HepG2 (cell line): Measurements from ENCODE around the gene CPB1. TPM values are rescaled to one million over a fixed set of nuclear protein-coding genes. Genes with fewer than 3 reads are reported as not detected.

Experiments
- ATAC-seq: fragments of 200-7000 bp; cut with Tn5 transposase; 3 replicates; pipeline ENCODE4 v1.9.1; 2020; ENCODE audit warnings: mild to moderate bottlenecking, moderate library complexity
- BruUV-seq: library from RNA; stranded (reverse); fragments of 400-500 nt; replicated peaks from 2 replicates; lab custom pipeline; 2021; lab: Mats Ljungman, UMichigan
- CTCF ChIA-PET: fragments of 300-600 bp; formaldehyde crosslinking; extraction: SDS; loops from one replicate; lab custom pipeline; 2021; ENCODE audit warnings: low total read pairs, inconsistent platforms, low intra/inter-chr PET ratio; lab: Yijun Ruan, JAX
- POLR2A ChIA-PET: fragments of 350-600 bp; sonication (Branson Sonifier 250); formaldehyde crosslinking; loops from one replicate; lab custom pipeline; 2020; ENCODE audit warnings: antibody characterized with exemption, inconsistent platforms; lab: Yijun Ruan, JAX
- DNase-seq: peaks from one replicate; pipeline ENCODE4 v3.0.0-alpha.2; 2015; ENCODE audit warnings: low spot score
- FAIRE-seq: peaks from 3 replicates; lab custom pipeline; 2011; peaks lifted over from hg19 to GRCh38; lab: Jason Lieb, UNC
- H2AFZ ChIP-seq: one replicate; pipeline ENCODE4 v1.6.1; 2011; ENCODE audit warnings: low read length, inconsistent platforms
- H3K27ac ChIP-seq: fragments of 300-600 bp; 3 replicates; pipeline ENCODE4 v1.8.0; 2011; ENCODE audit warnings: mixed run types, mild to moderate bottlenecking, mixed read lengths, low read length, inconsistent platforms; ENCODE audit not compliant: insufficient read depth; ENCODE audit errors: extremely low read length
- H3K27me3 ChIP-seq, 2 experiments: fragments of 200-600 bp in 1 of 2; 2 replicates in 1 of 2; 3 replicates in 1 of 2; pipeline versions ENCODE4 v1.6.0 to v1.8.0; 2011; ENCODE audit warnings: low read length in 2 of 2, mild to moderate bottlenecking in 2 of 2, moderate library complexity in 2 of 2, inconsistent platforms in 1 of 2; ENCODE audit not compliant: insufficient read depth in 2 of 2, control insufficient read depth in 1 of 2
- H3K36me3 ChIP-seq, 2 experiments: fragments of 200-600 bp in 1 of 2; replicated peaks in 1 of 2; 2 replicates in 1 of 2; 3 replicates in 1 of 2; pipeline versions ENCODE4 v1.5.1 to v1.8.0; 2011; ENCODE audit warnings: low read length in 2 of 2, inconsistent platforms in 1 of 2; ENCODE audit not compliant: insufficient read depth in 2 of 2, control insufficient read depth in 1 of 2
- H3K4me1 ChIP-seq: 2 replicates; pipeline ENCODE4 v1.5.1; 2012; ENCODE audit warnings: low read length, inconsistent platforms; ENCODE audit not compliant: insufficient read depth
- H3K4me2 ChIP-seq: 2 replicates; pipeline ENCODE4 v1.6.0; 2011; ENCODE audit warnings: low read depth, low read length, inconsistent platforms
- H3K4me3 ChIP-seq, 3 experiments: fragments of 200-600 bp in 1 of 3; sonication (generic), shearing (Covaris generic) in 1 of 3; replicated peaks in 1 of 3; 2 replicates each; pipeline ENCODE4 v1.5.1; 2011 to 2016; ENCODE audit warnings: low read length in 3 of 3, inconsistent platforms in 2 of 3, low read depth in 2 of 3, mild to moderate bottlenecking in 2 of 3, control low read depth in 1 of 3, mixed read lengths in 1 of 3; ENCODE audit not compliant: insufficient read depth in 1 of 3
- H3K79me2 ChIP-seq: one replicate; pipeline ENCODE4 v1.6.1; 2011; ENCODE audit warnings: low read length, inconsistent platforms; ENCODE audit not compliant: insufficient read depth
- H3K9ac ChIP-seq: 2 replicates; pipeline ENCODE4 v1.6.0; 2011; ENCODE audit warnings: mild to moderate bottlenecking, low read depth, low read length, inconsistent platforms; ENCODE audit not compliant: insufficient read depth
- H3K9me3 ChIP-seq: 2 replicates; pipeline ENCODE4 v1.5.1; 2012; ENCODE audit warnings: mild to moderate bottlenecking, low read length
- H4K20me1 ChIP-seq: 2 replicates; pipeline ENCODE4 v1.6.0; 2011; ENCODE audit warnings: inconsistent platforms, mild to moderate bottlenecking, low read length, moderate library complexity; ENCODE audit not compliant: insufficient read depth
- ARNT ChIP-seq: fragments of 450-650 bp; IDR thresholded peaks from 2 replicates; pipeline ENCODE4 v1.6.1; 2017
- FOSL2 ChIP-seq: sonication (generic); formaldehyde crosslinking; IDR thresholded peaks from 2 replicates; pipeline ENCODE4 v1.4.0; 2020; ENCODE audit warnings: missing genetic modification reagents
- IRF2 ChIP-seq: IDR thresholded peaks from 2 replicates; pipeline ENCODE4 v1.6.1; 2018; ENCODE audit warnings: missing genetic modification reagents, missing compliant biosample characterization
- MAF1 ChIP-seq: sonication (generic); formaldehyde crosslinking; IDR thresholded peaks from 2 replicates; pipeline ENCODE4 v1.5.0; 2020; ENCODE audit warnings: missing genetic modification reagents, borderline replicate concordance
- MED8 ChIP-seq: sonication (generic); formaldehyde crosslinking; IDR thresholded peaks from 2 replicates; pipeline ENCODE4 v1.8.1; 2023; ENCODE audit warnings: mild to moderate bottlenecking, missing genetic modification reagents; ENCODE audit not compliant: insufficient replicate concordance
- MTA1 ChIP-seq: sonication (generic); formaldehyde crosslinking; IDR thresholded peaks from 2 replicates; pipeline ENCODE4 v1.4.0; 2020; ENCODE audit warnings: missing genetic modification reagents, mild to moderate bottlenecking, borderline replicate concordance
- NAIF1 ChIP-seq: sonication (generic); formaldehyde crosslinking; IDR thresholded peaks from 2 replicates; pipeline ENCODE4 v1.5.0; 2020; ENCODE audit warnings: mild to moderate bottlenecking, missing genetic modification reagents, borderline replicate concordance
- PAX8 ChIP-seq: sonication (generic); formaldehyde crosslinking; IDR thresholded peaks from 2 replicates; pipeline ENCODE4 v1.8.0; 2022; ENCODE audit warnings: mild to moderate bottlenecking, missing genetic modification reagents, borderline replicate concordance
- SALL1 ChIP-seq: sonication (generic); formaldehyde crosslinking; IDR thresholded peaks from 2 replicates; pipeline ENCODE4 v1.8.0; 2022; ENCODE audit warnings: mild to moderate bottlenecking, missing genetic modification reagents
- SRSF1 ChIP-seq: fragments of 200-400 bp; formaldehyde crosslinking; optimal IDR thresholded peaks from 2 replicates; pipeline ENCODE3; 2017; ENCODE audit warnings: mild to moderate bottlenecking, low read depth, low read length, moderate library complexity
- YEATS4 ChIP-seq: sonication (generic); formaldehyde crosslinking; IDR thresholded peaks from 2 replicates; pipeline ENCODE4 v1.4.0; 2020; ENCODE audit warnings: missing genetic modification reagents, borderline replicate concordance
- ZFP37 ChIP-seq: sonication (generic); formaldehyde crosslinking; IDR thresholded peaks from 2 replicates; pipeline ENCODE4 v1.4.0; 2020; ENCODE audit warnings: missing genetic modification reagents, borderline replicate concordance
- ZNF264 ChIP-seq: sonication (generic); formaldehyde crosslinking; IDR thresholded peaks from 2 replicates; pipeline ENCODE4 v1.4.0; 2020; ENCODE audit warnings: missing genetic modification reagents
- ZNF30 ChIP-seq: sonication (generic); formaldehyde crosslinking; IDR thresholded peaks from 2 replicates; pipeline ENCODE4 v1.5.0; 2020; ENCODE audit warnings: mild to moderate bottlenecking, missing genetic modification reagents
- ZNF329 ChIP-seq: sonication (generic); formaldehyde crosslinking; IDR thresholded peaks from 2 replicates; pipeline ENCODE4 v1.9.0; 2021; ENCODE audit warnings: low read depth, mild to moderate bottlenecking, missing genetic modification reagents
- ZNF607 ChIP-seq: sonication (generic); formaldehyde crosslinking; IDR thresholded peaks from 2 replicates; pipeline ENCODE4 v1.5.1; 2020; ENCODE audit warnings: missing genetic modification reagents, mild to moderate bottlenecking, borderline replicate concordance
- ZSCAN21 ChIP-seq: sonication (generic); formaldehyde crosslinking; IDR thresholded peaks from 2 replicates; pipeline ENCODE4 v1.8.0; 2022; ENCODE audit warnings: mild to moderate bottlenecking, missing genetic modification reagents, moderate library complexity, borderline replicate concordance
- WGBS: methylation state at CpG from one replicate; pipeline ENCODE4 v1.1.6; 2017; ENCODE audit warnings: low lambda C conversion rate; 5-methylcytosine and 5-hydroxymethylcytosine counted together
- in situ Hi-C: cut with HindIII; loops from 2 replicates; pipeline ENCODE4 v1.10.0; 2017; ENCODE audit warnings: low pct_unique_long_range_greater_than_20kb; ENCODE audit not compliant: extremely low pct_ligation_motif_present
- intact Hi-C: fragments of 100-400 bp; cut with micrococcal nuclease; formaldehyde crosslinking; loops from one replicate; pipeline ENCODE4 v1.10.0; 2022; ENCODE audit not compliant: unreplicated experiment
- polyA plus RNA-seq, 8 experiments: library from polyadenylated mRNA; depleted of rRNA in 3 of 8; stranded (reverse) in 7 of 8; unstranded in 1 of 8; fragments of >200 nt; fragmentation: Illumina TruSeq in 4 of 8; extraction: Trizol in 4 of 8; gene quantifications; 2 replicates each; pipeline versions ENCODE4 v1.2.1 to v1.2.3, GENCODE V29; 2011 to 2016; ENCODE audit warnings: low read depth in 4 of 8, missing spikeins in 1 of 8, mixed read lengths in 1 of 8; ENCODE audit not compliant: insufficient read depth in 1 of 8
- total RNA-seq, 5 experiments: library from RNA; depleted of rRNA; stranded (reverse); fragments of >200 nt; fragmentation: Illumina TruSeq; extraction: Trizol; gene quantifications; 2 replicates each; pipeline ENCODE4 v1.2.3, GENCODE V29; 2016; ENCODE audit warnings: low read depth in 1 of 5
- TF ChIP-seq, protein P1 (sequence below): sonication (generic); formaldehyde crosslinking; IDR thresholded peaks from 2 replicates; pipeline ENCODE4 v1.4.0; 2020; ENCODE audit warnings: missing genetic modification reagents

CPB1 gene
- total and polyA plus RNA-seq, 2 of the 13 experiments (the other 11 are each of a cell fraction or from before 2014, with no cell fraction given) = not detected

DNA sequence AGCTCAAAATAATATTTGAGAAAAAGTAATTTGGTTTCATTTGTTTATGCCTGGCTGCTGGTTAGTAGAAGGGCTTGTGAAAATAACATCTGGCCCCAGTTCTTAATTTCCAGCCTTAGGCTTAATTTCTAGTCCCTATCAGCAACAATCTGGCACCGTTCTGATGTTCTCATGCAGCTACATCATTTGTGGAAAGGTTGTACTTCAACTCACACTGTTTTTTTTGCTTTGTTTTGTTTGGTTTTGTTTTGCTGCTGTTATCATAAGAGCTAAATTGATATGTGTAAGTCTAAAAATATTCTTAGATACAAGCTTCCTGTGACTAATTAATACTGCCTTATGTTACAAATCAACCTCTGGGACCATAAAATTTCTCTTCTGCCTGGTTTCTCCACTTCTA is 46.4 kb downstream of the CPB1 start:
- H3K79me2 ChIP-seq = no peaks in the 10 kb centered on the region
- H3K27me3 ChIP-seq = no peaks in the 10 kb centered on the region
- no peaks in the 10 kb centered on the region for H4K20me1 ChIP-seq
- ChIA-PET CTCF (no interaction called here), POLR2A (no interaction called here)
- WGBS = 7% methylated on average over 1 of the region's 1 CpG
- FAIRE-seq (no peak), ATAC-seq (no peak), DNase-seq (no peak)
- H3K36me3 ChIP-seq = no peaks in the 10 kb centered on the region
- intact Hi-C loops (no loop called here), in situ Hi-C loops (no loop called here)
- no TSS peak for BruUV-seq
- no peak overlapping the region for H3K4me2 ChIP-seq
- no peak overlapping the region for H3K27ac ChIP-seq
- H3K9ac ChIP-seq = no peak overlapping the region
- no peak overlapping the region for H3K4me3 ChIP-seq
- no peaks in the 10 kb centered on the region for H3K9me3 ChIP-seq
- H3K4me1 ChIP-seq = no peaks in the 10 kb centered on the region
- no peak for TF ChIP-seq PAX8 (CRISPR knock-in tag)
- TF ChIP-seq ZFP37 (CRISPR knock-in tag) = no peak
- no peak for TF ChIP-seq MAF1
- TF ChIP-seq ZNF264 = no peak
- no peak for TF ChIP-seq ZNF329 (CRISPR knock-in tag)
- TF ChIP-seq ZNF30 (CRISPR knock-in tag) = no peak
- TF ChIP-seq MTA1 (CRISPR knock-in tag) = no peak
- TF ChIP-seq FOSL2 (CRISPR knock-in tag) = no peak
- TF ChIP-seq, all 625 proteins: peak for 0
- H2AFZ ChIP-seq = no peak overlapping the region

DNA sequence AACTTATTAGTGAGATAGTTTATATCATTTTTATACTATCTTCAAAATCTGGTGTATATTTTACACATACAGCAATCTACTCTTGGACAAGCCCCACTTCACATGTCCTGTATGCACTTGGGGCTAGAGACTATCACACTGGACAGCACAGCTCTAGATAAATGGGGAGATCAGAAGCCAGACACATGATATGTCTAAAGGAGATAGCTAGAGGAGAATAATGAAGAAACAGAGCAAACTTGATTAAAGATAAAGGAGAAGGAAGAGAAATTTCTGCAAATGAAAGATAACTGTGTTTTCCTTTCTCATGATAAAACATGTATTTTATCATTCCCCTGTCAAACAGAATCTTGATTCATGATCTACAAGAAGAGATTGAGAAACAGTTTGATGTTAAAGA is 50.5 kb downstream of the CPB1 start:
- ATAC-seq (no peak), DNase-seq (no peak), FAIRE-seq (no peak)
- Histone ChIP-seq H3K4me3 (no peak overlapping the region), H3K36me3 (no peaks in the 10 kb centered on the region), H3K27ac (no peak overlapping the region), H3K9me3 (no peaks in the 10 kb centered on the region), H3K79me2 (no peaks in the 10 kb centered on the region), H4K20me1 (no peaks in the 10 kb centered on the region), H3K4me1 (no peaks in the 10 kb centered on the region), H3K9ac (no peak overlapping the region), H3K27me3 (no peaks in the 10 kb centered on the region), H3K4me2 (no peak overlapping the region), H2AFZ (no peak overlapping the region)
- ChIA-PET POLR2A (no interaction called here), CTCF (no interaction called here)
- TF ChIP-seq NAIF1 (CRISPR knock-in tag) = no peak
- TF ChIP-seq ZNF607 = no peak
- TF ChIP-seq IRF2 (CRISPR knock-in tag) = no peak
- TF ChIP-seq SRSF1 = no peak
- TF ChIP-seq, protein P1, sequence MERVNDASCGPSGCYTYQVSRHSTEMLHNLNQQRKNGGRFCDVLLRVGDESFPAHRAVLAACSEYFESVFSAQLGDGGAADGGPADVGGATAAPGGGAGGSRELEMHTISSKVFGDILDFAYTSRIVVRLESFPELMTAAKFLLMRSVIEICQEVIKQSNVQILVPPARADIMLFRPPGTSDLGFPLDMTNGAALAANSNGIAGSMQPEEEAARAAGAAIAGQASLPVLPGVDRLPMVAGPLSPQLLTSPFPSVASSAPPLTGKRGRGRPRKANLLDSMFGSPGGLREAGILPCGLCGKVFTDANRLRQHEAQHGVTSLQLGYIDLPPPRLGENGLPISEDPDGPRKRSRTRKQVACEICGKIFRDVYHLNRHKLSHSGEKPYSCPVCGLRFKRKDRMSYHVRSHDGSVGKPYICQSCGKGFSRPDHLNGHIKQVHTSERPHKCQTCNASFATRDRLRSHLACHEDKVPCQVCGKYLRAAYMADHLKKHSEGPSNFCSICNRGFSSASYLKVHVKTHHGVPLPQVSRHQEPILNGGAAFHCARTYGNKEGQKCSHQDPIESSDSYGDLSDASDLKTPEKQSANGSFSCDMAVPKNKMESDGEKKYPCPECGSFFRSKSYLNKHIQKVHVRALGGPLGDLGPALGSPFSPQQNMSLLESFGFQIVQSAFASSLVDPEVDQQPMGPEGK (CRISPR knock-in tag) = no peak
- TF ChIP-seq ARNT = no peak
- no peak for TF ChIP-seq MED8
- TF ChIP-seq SALL1 (CRISPR knock-in tag) = no peak
- TF ChIP-seq ZSCAN21 (CRISPR knock-in tag) = no peak
- no peak for TF ChIP-seq YEATS4 (CRISPR knock-in tag)
- intact Hi-C loops (no loop called here), in situ Hi-C loops (no loop called here)
- no TSS peak for BruUV-seq
